ENCODE measurements around the gene LAMC1. TPM values are rescaled to one million over a fixed set of nuclear protein-coding genes. Genes with fewer than 3 reads are reported as not detected.

The LAMC1 gene
- polyA plus RNA-seq, 1 donor from 2014 or later = 4.2 TPM

GRCh38 chr1:182993746-182994145, 29.5 kb upstream of the LAMC1 start:
- H3K9me2 ChIP-seq (ENCODE audit: insufficient read depth, low read length) = no peaks in the 10 kb centered on the region
- H3K9ac ChIP-seq (ENCODE audit: low read length) = no peak overlapping the region
- H2AFZ ChIP-seq (ENCODE audit: low read depth, low read length) = no peak overlapping the region
- H3K4me3 ChIP-seq (ENCODE audit: low read length) = no peak overlapping the region
- no peak overlapping the region for H3K27ac ChIP-seq (ENCODE audit: low read length)
- H3K27me3 ChIP-seq (ENCODE audit: insufficient read depth, low read depth, low read length) = no peaks in the 10 kb centered on the region
- no peak overlapping the region for H3K4me2 ChIP-seq (ENCODE audit: low read length)
- no peaks in the 10 kb centered on the region for H4K20me1 ChIP-seq (ENCODE audit: insufficient read depth)
- H3K79me2 ChIP-seq (replicated peaks; ENCODE audit: insufficient read depth, low read length) = no peaks in the 10 kb centered on the region
- no peaks in the 10 kb centered on the region for H3F3A ChIP-seq (ENCODE audit: insufficient read depth, low read length, poor library complexity, severe bottlenecking)
- TF ChIP-seq SMC3 (conservative IDR thresholded peaks at IDR 0.05; ENCODE audit: poor library complexity) (no peak), EZH2 (IDR thresholded peaks at IDR 0.05; ENCODE audit: borderline replicate concordance, insufficient read depth, low read length, poor library complexity, severe bottlenecking) (no peak), MXI1 (conservative IDR thresholded peaks at IDR 0.05; ENCODE audit: poor library complexity, severe bottlenecking) (no peak), RAD21 (conservative IDR thresholded peaks at IDR 0.05) (no peak), POLR2AphosphoS5 (IDR thresholded peaks at IDR 0.05) (no peak), EP300 (conservative IDR thresholded peaks at IDR 0.05; ENCODE audit: poor library complexity, severe bottlenecking) (no peak), TAF1 (IDR thresholded peaks at IDR 0.05; ENCODE audit: low read depth) (no peak)
- TF ChIP-seq, protein P1, sequence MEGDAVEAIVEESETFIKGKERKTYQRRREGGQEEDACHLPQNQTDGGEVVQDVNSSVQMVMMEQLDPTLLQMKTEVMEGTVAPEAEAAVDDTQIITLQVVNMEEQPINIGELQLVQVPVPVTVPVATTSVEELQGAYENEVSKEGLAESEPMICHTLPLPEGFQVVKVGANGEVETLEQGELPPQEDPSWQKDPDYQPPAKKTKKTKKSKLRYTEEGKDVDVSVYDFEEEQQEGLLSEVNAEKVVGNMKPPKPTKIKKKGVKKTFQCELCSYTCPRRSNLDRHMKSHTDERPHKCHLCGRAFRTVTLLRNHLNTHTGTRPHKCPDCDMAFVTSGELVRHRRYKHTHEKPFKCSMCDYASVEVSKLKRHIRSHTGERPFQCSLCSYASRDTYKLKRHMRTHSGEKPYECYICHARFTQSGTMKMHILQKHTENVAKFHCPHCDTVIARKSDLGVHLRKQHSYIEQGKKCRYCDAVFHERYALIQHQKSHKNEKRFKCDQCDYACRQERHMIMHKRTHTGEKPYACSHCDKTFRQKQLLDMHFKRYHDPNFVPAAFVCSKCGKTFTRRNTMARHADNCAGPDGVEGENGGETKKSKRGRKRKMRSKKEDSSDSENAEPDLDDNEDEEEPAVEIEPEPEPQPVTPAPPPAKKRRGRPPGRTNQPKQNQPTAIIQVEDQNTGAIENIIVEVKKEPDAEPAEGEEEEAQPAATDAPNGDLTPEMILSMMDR (IDR thresholded peaks at IDR 0.05; ENCODE audit: poor library complexity, severe bottlenecking) = no peak
- TF ChIP-seq, protein P2, sequence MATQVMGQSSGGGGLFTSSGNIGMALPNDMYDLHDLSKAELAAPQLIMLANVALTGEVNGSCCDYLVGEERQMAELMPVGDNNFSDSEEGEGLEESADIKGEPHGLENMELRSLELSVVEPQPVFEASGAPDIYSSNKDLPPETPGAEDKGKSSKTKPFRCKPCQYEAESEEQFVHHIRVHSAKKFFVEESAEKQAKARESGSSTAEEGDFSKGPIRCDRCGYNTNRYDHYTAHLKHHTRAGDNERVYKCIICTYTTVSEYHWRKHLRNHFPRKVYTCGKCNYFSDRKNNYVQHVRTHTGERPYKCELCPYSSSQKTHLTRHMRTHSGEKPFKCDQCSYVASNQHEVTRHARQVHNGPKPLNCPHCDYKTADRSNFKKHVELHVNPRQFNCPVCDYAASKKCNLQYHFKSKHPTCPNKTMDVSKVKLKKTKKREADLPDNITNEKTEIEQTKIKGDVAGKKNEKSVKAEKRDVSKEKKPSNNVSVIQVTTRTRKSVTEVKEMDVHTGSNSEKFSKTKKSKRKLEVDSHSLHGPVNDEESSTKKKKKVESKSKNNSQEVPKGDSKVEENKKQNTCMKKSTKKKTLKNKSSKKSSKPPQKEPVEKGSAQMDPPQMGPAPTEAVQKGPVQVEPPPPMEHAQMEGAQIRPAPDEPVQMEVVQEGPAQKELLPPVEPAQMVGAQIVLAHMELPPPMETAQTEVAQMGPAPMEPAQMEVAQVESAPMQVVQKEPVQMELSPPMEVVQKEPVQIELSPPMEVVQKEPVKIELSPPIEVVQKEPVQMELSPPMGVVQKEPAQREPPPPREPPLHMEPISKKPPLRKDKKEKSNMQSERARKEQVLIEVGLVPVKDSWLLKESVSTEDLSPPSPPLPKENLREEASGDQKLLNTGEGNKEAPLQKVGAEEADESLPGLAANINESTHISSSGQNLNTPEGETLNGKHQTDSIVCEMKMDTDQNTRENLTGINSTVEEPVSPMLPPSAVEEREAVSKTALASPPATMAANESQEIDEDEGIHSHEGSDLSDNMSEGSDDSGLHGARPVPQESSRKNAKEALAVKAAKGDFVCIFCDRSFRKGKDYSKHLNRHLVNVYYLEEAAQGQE (IDR thresholded peaks at IDR 0.05; ENCODE audit: borderline replicate concordance) = no peak
- H3K36me3 ChIP-seq (ENCODE audit: insufficient read depth, low read length) = no peaks in the 10 kb centered on the region
- H3K9me3 ChIP-seq (ENCODE audit: low read length) = no peaks in the 10 kb centered on the region

- no peaks in the 10 kb centered on the region for H3K9me3 ChIP-seq (ENCODE audit: low read length)
- H2AFZ ChIP-seq (ENCODE audit: low read depth, low read length) = no peak overlapping the region
- H3K4me2 ChIP-seq (ENCODE audit: low read length) = no peak overlapping the region
- no peak for TF ChIP-seq TAF1 (IDR thresholded peaks at IDR 0.05; ENCODE audit: low read depth)
- TF ChIP-seq RAD21 (conservative IDR thresholded peaks at IDR 0.05) = no peak
- TF ChIP-seq EZH2 (IDR thresholded peaks at IDR 0.05; ENCODE audit: borderline replicate concordance, insufficient read depth, low read length, poor library complexity, severe bottlenecking) = no peak
- TF ChIP-seq, protein P2 (IDR thresholded peaks at IDR 0.05; ENCODE audit: borderline replicate concordance) = no peak
- TF ChIP-seq, protein P1 (IDR thresholded peaks at IDR 0.05; ENCODE audit: poor library complexity, severe bottlenecking) = no peak
- no peak for TF ChIP-seq POLR2AphosphoS5 (IDR thresholded peaks at IDR 0.05)
- TF ChIP-seq SMC3 (conservative IDR thresholded peaks at IDR 0.05; ENCODE audit: poor library complexity) = no peak
- TF ChIP-seq EP300 (conservative IDR thresholded peaks at IDR 0.05; ENCODE audit: poor library complexity, severe bottlenecking) = no peak
- TF ChIP-seq MXI1 (conservative IDR thresholded peaks at IDR 0.05; ENCODE audit: poor library complexity, severe bottlenecking) = no peak
- no peak overlapping the region for H3K4me3 ChIP-seq (ENCODE audit: low read length)
- H3K27me3 ChIP-seq (ENCODE audit: insufficient read depth, low read depth, low read length) = no peaks in the 10 kb centered on the region
- H3K36me3 ChIP-seq (ENCODE audit: insufficient read depth, low read length) = no peaks in the 10 kb centered on the region
- H3K9me2 ChIP-seq (ENCODE audit: insufficient read depth, low read length) = no peaks in the 10 kb centered on the region
- H4K20me1 ChIP-seq (ENCODE audit: insufficient read depth) = no peaks in the 10 kb centered on the region
- no peak overlapping the region for H3K27ac ChIP-seq (ENCODE audit: low read length)
- H3K9ac ChIP-seq (ENCODE audit: low read length) = no peak overlapping the region
- H3K79me2 ChIP-seq (replicated peaks; ENCODE audit: insufficient read depth, low read length) = no peaks in the 10 kb centered on the region
- H3F3A ChIP-seq (ENCODE audit: insufficient read depth, low read length, poor library complexity, severe bottlenecking) = no peaks in the 10 kb centered on the region
These were observed 27.3 kb upstream of the LAMC1 start for GRCh38 chr1:182995894-182996293.

All from neural cell (in vitro differentiated cells).